ENCODE measurements around the gene UHRF1.
A peak's percentile ranks its signal among the peaks of the same experiment; 100 is the strongest.

The UHRF1 gene

DNA sequence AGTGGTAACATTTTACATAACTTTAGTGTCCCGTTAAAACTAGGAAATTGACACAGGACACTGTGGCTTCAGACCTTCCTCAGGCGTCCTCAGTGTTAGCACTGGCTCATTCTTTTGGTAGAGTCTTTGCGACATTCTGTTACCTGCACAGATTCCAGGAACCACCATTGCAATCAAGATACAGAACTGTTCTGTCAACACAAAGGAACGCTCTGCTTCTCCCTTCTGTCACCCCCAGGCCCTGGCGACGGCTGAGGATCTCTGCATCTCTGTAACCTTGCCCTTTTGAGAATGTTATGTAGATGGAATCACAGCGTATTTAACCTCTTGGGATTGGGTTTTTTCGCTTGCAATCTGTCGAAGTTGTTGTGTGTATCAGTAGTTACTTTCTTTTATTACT lies 82.2 kb downstream of the UHRF1 start:
- no peak for DNase-seq (ENCODE audit: low spot score)

DNA sequence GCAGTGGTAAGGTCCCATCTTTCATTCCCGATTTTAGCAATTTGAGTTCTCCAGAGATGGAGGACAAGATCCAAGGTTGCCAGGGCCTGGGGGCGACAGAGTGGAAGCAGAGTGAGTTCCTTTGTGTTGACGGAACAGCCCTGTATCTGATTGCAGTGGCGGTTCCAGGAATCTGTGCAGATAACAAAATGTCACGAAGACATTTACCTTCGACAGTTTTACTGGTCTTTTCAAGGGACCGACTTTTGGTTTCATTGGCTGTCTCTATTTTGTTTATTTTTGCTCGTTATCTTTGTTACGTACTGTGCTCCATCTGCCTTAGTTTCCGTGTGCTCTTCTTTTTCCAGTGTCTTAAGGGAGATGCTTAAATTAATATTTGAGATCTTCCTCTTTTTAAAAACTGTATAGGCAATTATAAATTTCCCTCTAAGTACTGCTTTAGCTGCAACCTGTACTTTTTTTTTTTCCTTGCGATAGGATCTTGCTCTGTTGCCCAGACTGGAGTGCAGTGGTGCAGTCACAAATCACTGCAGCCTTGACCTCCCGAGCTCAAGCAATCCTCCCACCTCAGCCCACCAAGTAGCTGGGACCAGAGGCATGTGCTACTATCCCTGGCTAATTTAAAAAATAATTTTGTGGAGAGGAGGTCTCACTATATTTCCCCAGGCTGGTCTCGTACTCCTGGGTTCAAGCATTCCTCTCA lies 82.8 kb downstream of the UHRF1 start:
- no peak for DNase-seq (ENCODE audit: low spot score)

DNA sequence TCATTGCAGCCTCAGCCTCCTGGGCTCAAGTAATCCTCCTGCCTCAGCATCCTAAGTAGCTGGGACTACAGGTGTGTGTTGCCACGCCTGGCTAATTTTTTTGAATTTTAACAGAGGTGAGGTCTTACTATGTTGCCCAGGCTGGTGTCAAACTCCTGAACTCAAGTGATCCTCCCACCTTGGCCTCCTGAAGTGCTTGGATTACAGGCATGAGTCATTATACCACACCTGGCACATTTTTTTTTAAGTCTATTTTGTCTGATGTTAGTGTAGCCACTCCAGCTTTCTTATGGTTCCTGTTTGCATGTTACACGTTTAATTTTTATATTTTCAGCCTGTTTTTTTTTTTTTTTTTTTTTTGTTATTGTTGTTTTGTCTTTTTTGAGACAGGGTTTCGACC lies 84.4 kb downstream of the UHRF1 start:
- no peak for DNase-seq (ENCODE audit: low spot score)

DNA sequence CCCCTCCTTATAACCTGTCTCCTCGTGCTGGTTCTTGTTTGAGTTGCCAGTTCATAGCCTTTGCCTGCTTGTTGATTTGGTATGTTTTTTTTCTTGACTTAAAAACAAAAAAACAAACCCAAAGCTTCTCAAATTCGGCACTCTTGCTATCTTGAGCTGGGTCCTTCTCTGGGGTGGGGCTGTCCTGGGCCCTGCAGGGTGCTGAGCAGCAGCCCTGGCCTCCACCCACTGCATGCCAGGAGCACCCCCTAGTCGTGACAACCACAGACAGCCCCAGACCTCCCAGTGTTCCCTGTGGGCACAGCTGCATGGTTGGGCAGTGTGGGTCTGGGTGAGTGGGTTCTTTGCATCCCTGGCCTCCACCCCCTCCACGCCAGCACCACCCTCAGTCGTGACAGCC lies 87.4 kb downstream of the UHRF1 start:
- DNase-seq (ENCODE audit: low spot score): no peak

DNA sequence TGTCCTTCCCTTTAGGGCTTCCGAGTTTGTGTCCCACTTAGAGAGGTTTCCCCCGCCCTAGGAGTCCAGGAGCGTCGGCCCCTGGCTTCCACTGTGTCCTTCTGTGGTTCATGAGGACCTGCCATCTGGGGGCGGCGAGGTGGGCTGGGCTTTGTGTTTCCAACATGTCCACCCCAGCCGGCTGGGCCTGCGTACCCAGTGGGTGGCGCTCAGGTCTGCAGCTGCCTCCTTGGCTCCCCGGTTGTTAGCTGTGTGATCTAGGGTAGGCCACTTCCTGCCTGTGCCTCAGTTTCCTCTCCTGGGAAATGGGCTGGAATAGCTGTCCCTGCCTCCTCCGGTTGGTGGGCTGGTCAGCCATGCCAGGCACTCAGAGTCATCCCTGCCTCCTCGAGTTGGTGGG lies 88.0 kb downstream of the UHRF1 start:
- DNase-seq (ENCODE audit: low spot score): no peak

DNA sequence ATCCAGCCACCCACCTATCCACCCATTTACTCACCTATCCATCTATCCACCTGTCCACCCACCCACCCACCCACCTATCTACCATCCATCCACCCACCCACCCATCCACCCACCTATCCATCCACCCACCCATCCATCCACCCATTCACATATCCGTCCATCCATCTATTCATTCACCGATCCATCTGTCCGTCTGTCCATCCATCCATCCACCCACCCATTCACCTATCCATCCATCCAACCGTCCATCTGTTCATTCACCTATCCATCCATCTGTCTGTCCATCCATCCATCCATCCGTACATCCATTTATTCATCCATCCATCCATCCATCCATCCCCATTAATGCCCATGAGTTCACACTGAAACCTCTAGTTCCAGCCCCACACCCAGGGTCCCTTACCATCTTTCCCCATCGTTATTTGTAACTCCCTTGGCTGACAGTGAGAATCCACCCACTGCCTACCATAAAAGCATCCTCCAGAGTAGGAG lies 90.9 kb downstream of the UHRF1 start:
- no peak for DNase-seq (ENCODE audit: low spot score)

DNA sequence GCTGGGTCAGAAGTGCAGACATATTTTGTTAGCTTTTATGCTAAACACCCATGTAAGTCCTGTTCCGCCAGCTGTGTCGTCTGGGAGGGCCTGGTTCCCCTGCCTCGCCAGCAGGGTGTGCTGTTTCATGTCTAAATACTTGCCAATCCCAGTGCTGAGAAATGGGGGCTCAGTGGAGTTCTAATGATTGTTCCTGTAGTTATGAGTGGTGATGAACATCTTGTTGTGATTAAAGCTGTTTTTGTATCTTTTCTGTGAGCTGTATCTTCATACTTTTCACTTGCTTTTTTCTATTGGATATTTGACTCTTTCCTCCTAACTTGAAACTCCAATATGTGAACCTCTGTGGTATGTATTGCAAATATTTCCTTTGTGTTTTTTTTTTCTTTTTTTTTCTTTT lies 92.3 kb downstream of the UHRF1 start:
- DNase-seq (ENCODE audit: low spot score): peak; percentile 29

DNA sequence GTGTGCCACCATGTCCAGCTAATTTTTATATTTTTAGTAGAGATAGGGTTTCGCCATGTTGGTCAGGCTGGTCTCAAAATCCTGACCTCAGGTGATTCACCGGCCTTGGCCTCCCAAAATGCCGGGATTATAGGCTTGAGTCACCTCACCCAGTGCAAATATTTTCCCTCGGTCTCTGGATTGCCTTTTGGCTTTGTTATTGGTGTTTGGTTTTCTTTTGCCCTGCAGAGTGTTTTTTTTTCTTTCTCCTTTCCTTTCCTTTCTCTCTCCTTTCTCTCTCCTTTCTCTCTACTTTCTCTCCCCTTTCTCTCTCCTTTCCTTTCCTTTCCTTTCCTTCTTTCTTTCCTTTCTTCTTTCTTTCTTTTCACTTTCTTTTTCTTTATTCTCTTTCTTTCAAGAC lies 92.8 kb downstream of the UHRF1 start:
- no peak for DNase-seq (ENCODE audit: low spot score)

DNA sequence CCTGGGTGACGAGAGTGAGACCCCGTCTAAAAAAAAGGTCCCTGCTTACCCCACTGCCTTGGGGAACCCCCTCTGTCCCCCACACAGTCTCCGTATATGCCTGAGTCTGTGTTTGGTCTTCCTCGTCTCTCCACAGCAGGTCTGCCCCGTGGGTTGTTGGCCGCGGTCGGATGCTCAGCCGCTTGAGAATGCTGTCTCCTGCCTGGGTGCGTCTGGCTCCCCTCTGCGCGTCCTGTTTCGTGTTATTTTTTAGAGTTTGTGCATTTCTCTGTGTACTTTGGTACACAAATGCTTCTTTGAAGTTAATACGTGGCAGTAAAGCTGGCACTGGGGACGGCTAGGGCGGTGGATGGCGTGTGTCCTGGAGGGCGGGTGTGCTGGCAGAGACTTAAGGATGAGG lies 94.5 kb downstream of the UHRF1 start:
- no peak for DNase-seq (ENCODE audit: low spot score)

DNA sequence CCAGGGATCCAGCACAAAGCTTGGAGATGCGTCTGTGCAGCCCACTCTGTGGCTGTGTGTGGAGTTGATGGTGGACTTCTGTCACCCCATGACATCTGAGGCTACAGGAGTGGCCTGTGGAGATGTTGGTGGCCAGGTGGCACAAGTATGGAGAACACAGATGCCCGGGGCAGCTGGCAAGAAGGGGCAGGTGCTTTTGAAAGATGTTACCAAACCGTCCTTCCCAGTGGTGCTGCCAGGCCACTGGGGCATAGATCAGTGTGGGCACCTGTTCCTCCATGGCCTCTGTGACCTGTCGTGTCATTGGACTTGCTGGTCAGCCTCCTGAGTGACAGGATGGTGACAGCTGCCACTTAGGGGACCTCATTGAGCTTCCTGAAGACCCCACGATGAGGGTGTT lies 95.8 kb downstream of the UHRF1 start:
- no peak for DNase-seq (ENCODE audit: low spot score)

DNA sequence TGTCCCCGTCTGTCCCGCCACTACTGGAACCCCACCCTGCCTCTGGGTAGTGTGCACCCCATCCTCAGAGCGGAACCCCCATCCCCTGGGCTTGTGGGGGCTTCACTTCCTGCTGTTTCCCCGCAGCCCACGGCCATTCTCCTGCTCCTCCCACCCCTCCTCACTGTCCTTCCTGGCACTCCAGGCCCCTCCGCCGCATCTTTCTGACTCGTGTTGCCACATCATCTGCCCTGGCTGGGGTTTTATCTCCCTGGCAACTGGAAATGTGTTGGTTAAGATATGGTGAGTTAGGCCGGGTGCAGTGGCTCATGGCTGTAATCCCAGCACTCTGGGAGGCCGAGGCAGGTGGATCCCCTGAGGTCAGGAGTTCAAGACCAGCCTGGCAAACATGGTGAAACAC lies 96.9 kb downstream of the UHRF1 start:
- DNase-seq (ENCODE audit: low spot score): no peak

DNA sequence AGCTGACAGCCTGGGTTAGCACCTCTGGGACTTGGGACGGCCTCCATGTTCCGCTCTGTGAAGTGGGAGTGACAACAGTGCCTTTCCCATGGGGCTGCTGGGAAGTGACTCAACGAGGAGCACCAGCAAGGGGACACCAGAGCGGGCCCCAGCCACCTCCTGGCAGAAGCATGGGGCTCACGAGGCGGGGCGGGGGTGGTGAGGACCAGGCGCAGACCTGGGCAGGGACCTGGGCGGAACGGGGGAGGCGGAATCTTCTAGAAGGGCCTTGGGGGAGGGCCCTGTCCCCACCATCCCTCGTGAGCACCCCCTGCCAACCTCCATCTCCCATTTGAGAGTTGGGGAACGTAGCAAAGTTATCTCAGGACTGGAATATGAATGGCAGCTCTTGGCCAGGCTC lies 97.5 kb downstream of the UHRF1 start:
- DNase-seq (ENCODE audit: low spot score): no peak

Data from SW480 (cell line).